Retinal pigment epithelial cell (primary cell): ENCODE results near the gene GALNT9.
A peak's percentile ranks its signal among the peaks of the same experiment; 100 is the strongest.

Experiments
- DNase-seq: peaks from one replicate; pipeline ENCODE4 v3.0.0-alpha.2; 2010; ENCODE audit warnings: low read depth
- H3K4me3 ChIP-seq: 2 replicates; pipeline ENCODE4 v1.5.1; 2011; ENCODE audit warnings: mild to moderate bottlenecking, low read length, control low read depth, moderate library complexity
- TF ChIP-seq, protein P1 (sequence below): conservative IDR thresholded peaks from 2 replicates; pipeline ENCODE4 v1.5.1; 2011; ENCODE audit warnings: low read depth, low read length, control low read depth, inconsistent platforms

GALNT9 gene

DNA sequence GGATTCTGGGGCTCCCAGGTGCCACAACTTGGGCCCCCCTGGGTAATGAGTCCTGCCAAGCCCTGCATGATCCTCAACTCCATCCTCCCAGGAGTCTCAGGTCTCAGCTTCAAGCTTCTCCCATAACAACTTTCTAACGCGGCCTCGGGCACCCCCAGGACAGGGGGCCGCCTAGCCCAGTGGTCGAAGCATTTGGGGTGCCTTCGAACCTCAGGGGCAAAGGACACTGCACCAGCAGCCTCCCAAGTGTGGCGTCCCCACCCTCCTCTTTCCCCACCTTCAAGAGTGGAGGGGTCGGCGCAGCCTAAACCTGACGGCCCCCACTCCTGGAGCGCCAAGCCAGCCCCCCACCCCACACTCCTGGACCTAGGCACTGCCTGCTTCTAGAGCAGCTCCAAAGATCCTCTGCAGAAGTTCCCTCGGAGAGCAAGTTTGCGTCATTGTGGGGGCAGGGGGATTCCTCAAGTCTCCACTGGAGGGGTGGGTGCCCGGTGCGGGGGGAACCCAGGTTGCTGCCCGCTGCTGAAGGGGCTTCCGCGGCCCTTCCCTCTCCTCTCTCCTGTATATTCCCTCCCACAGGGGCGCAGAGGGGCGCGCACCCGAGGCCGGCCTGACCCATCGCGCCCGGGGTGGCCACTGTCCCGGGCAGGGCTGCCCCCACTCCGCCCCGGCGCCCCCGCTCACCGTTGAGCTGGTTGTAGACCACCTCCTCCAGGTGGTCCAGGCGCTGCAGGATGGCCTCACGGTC is 933 bp downstream of the GALNT9 start:
- no peak overlapping the region for H3K4me3 ChIP-seq
- TF ChIP-seq, protein P1, sequence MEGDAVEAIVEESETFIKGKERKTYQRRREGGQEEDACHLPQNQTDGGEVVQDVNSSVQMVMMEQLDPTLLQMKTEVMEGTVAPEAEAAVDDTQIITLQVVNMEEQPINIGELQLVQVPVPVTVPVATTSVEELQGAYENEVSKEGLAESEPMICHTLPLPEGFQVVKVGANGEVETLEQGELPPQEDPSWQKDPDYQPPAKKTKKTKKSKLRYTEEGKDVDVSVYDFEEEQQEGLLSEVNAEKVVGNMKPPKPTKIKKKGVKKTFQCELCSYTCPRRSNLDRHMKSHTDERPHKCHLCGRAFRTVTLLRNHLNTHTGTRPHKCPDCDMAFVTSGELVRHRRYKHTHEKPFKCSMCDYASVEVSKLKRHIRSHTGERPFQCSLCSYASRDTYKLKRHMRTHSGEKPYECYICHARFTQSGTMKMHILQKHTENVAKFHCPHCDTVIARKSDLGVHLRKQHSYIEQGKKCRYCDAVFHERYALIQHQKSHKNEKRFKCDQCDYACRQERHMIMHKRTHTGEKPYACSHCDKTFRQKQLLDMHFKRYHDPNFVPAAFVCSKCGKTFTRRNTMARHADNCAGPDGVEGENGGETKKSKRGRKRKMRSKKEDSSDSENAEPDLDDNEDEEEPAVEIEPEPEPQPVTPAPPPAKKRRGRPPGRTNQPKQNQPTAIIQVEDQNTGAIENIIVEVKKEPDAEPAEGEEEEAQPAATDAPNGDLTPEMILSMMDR, result no peak
- no peak for DNase-seq

DNA sequence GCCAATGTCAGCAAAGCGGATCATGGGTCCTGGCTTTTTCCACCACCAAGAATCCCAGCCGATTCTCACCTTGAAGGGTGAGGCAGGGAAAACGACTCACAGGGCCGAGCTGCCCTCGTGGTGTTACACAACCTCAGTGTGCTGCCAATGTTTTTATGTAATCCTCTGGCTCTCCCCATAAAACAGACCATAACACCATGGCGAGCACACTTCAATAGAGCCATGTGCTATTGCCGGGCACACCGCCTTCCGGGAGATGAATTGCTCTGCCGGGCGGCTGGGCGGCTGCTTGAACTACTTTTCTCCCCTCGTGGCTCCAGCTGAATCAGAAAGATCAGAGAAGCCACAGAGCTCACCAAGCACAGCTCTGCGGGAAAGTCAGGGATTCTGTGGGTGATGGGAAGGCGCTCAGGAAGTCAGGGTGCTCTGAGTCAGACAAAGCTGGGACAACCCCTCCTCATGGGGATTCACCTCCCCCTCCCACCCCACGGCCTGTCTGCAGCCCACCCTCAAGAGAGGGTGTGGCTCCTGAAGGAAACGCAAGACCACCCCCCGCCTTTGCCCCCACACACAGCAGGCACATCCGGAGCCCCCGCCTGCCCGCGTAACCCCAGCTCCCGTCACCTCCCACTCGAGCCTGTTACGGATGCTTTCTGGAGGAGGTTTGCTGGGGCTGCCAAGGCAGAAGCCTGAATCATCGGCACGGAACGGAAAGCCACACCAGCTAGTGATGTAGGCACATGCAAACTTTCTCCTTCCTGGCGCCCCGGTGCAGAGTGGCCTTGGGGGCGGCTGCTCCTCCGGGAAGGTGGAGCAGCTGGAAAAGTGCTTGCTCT is 1.8 kb downstream of the GALNT9 start:
- no peak overlapping the region for H3K4me3 ChIP-seq
- DNase-seq, result peak; percentile 45
- TF ChIP-seq, protein P1, result no peak

DNA sequence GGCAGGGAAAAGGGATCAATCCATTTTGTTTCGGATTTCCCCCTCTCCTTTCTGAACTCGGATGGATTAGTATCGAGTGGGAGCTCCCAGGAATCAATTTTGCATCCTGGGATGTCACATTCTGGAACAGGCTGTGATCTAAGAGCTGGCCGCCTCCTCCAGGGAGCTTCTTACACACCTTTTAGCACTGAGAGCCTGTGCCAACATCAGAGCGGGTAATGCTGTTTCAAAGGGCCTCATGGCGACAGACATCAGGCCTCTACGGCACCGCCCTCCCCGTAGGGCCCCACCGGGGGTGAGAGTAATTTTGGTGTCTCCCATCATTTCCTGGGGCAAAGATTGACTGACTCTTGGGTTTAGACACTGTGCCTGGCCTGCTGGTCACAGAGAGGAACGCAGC is 2.7 kb downstream of the GALNT9 start:
- no peak for DNase-seq
- no peak overlapping the region for H3K4me3 ChIP-seq
- TF ChIP-seq, protein P1, result no peak

DNA sequence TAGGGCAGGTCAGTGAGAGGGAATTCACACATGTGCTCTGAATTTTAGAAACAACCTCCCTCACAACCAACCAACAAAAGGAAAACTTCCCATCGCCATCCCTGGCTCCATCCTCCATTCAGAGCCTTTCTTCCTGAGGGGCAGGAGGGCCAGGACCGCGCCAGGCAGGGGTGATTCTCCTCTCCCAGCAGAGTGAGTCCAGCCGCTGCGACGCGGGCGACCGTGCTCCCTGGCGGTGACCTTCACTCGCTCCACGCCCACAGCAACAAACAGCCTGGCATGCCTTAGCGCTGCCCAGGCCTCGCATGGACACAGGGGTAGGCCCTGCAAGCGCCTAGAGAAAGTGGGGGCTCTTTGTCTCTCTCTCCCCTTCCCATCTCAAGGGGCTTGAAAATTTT is 3.7 kb downstream of the GALNT9 start:
- no peak overlapping the region for H3K4me3 ChIP-seq
- no peak for DNase-seq
- TF ChIP-seq, protein P1, result no peak

DNA sequence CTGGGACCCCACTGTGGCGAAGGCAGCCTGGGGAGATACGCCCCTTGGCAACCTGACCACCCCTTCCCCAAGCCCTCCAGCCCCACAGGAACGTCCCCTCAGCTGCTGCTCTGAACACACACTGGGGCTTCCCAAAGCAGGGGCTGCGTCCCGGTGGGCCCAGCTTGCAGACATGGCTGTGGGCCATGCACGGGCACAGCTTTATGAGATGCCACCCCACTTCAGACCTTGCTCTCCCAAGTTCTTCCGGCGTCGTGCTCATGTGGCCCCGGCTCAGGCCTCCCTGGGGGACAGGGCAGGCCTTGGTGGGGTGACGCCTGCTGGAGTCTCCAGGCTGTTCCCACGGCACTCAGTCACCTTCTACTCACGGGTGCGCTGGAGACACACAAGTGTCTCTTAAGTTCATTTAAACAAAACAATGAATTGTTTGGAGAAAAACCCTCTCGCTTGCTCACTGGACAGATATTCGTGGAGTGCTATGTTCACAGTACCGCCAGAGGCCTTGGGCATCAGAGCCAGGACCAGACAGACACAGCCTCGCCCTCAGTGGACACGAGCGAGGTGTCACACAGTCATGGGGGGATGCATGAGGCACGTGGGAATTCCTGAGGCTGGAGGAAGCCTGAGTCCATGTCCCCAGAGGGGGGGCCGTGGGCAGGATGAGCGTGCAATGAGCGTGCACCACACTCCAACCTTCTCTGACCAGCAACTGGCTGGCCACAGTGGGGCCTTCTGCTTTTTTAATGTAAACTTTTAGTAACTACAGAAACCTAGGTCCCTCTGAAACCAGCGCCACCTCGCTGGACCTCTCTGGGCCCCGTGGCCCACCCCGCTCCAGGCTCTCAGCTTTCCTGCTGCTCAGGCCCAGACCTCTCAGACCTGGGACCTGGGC is 4.3 kb downstream of the GALNT9 start:
- no peak for DNase-seq
- H3K4me3 ChIP-seq, result no peak overlapping the region
- TF ChIP-seq, protein P1, result no peak

DNA sequence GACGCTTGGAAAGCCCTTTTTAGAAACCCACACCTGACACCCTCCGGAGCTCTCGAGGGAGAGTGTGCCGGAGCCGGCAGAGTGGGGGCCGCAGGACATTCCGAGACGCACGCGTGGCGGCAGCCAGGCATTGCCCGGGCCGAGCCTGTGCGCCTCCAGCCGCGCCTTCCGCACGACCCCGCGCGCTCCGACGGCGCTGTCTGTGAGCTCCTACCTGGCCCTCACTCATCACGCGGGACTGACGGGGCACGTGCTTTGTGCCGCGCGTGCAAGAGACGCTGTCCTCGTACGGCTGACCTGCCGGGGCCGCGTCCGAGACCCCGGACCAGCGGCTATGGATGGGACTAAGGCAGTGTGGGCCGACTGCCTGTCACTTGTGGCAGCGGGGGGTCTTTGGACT is 5.2 kb downstream of the GALNT9 start:
- TF ChIP-seq, protein P1, result no peak
- H3K4me3 ChIP-seq, result no peak overlapping the region
- DNase-seq, result no peak
